Epidermal melanocyte (primary cell): ENCODE results near the gene COL15A1.
A peak's percentile ranks its signal among the peaks of the same experiment; 100 is the strongest.

ENCODE experiments used
- DNase-seq: peaks from one replicate; pipeline ENCODE4 v3.0.0; 2011; ENCODE audit warnings: low spot score; ENCODE audit not compliant: insufficient read length

The COL15A1 gene

GRCh38 chr9:99031319-99031718 lies 87.6 kb downstream of the COL15A1 start:
- no peak for DNase-seq

- DNase-seq, result no peak
These were observed 88.3 kb downstream of the COL15A1 start for GRCh38 chr9:99031994-99032393.

- DNase-seq, result no peak
These were observed 90.4 kb downstream of the COL15A1 start for GRCh38 chr9:99034149-99034548.

GRCh38 chr9:99035313-99035712 lies 91.6 kb downstream of the COL15A1 start:
- DNase-seq, result no peak

- DNase-seq, result no peak
These were observed 94.2 kb downstream of the COL15A1 start for GRCh38 chr9:99037769-99038483.

- no peak for DNase-seq
These were observed 94.7 kb downstream of the COL15A1 start for GRCh38 chr9:99038484-99038820.

- DNase-seq, result no peak
These were observed 95.9 kb downstream of the COL15A1 start for GRCh38 chr9:99039505-99040182.

- no peak for DNase-seq
These were observed 96.7 kb downstream of the COL15A1 start for GRCh38 chr9:99040251-99040900.

GRCh38 chr9:99040911-99041582 lies 97.3 kb downstream of the COL15A1 start:
- peak; percentile 65 for DNase-seq

GRCh38 chr9:99041618-99042017 lies 97.9 kb downstream of the COL15A1 start:
- DNase-seq, result no peak

GRCh38 chr9:99042620-99043019 lies 98.9 kb downstream of the COL15A1 start:
- DNase-seq, result no peak

GRCh38 chr9:99044827-99045226 lies 101.1 kb downstream of the COL15A1 start:
- DNase-seq, result no peak

- no peak for DNase-seq
These were observed 102.4 kb downstream of the COL15A1 start for GRCh38 chr9:99046068-99046467.

GRCh38 chr9:99046542-99047071 lies 102.9 kb downstream of the COL15A1 start:
- no peak for DNase-seq

GRCh38 chr9:99049228-99049627 lies 105.5 kb downstream of the COL15A1 start:
- no peak for DNase-seq

GRCh38 chr9:99049641-99050040 lies 105.9 kb downstream of the COL15A1 start:
- DNase-seq, result no peak

- DNase-seq, result no peak
These were observed 106.7 kb downstream of the COL15A1 start for GRCh38 chr9:99050292-99050911.

- DNase-seq, result no peak
These were observed 107.2 kb downstream of the COL15A1 start for GRCh38 chr9:99050924-99051323.

- DNase-seq, result no peak
These were observed 107.7 kb downstream of the COL15A1 start for GRCh38 chr9:99051406-99051805.

- no peak for DNase-seq
These were observed 108.1 kb downstream of the COL15A1 start for GRCh38 chr9:99051851-99052250.
